T1000 (cell line): Measurements from ENCODE around the gene LATS2.

Experiments used
- DNase-seq: peaks from one replicate; lab custom pipeline; 2025; ENCODE audit warnings: mixed read lengths; lab: John Stamatoyannopoulos, UW

The LATS2 gene

GRCh38 chr13:21018220-21018619, 43.2 kb downstream of the LATS2 start:
- DNase-seq, result no peak

DNA sequence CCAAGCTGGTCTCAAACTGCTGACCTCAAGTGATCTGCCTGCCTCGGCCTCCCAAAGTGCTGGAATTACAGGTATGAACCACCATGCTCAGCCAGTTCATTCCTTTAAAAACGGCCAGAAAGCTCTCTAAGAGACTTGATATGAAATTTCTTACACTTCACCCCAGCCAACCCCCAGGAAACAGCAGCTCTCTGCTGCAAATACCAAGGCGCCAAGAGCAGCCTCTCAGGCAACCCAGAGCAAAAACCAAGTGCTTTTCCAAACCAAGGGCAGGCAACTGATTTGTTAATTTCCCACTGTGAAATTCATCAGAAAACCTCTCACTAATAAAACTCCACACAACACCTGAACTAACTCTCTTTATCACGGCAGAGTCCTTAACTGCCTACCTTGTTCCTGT, 44.9 kb downstream of the LATS2 start:
- no peak for DNase-seq

- DNase-seq, result no peak
Observed at GRCh38 chr13:21015284-21015683, 46.1 kb downstream of the LATS2 start.

DNA sequence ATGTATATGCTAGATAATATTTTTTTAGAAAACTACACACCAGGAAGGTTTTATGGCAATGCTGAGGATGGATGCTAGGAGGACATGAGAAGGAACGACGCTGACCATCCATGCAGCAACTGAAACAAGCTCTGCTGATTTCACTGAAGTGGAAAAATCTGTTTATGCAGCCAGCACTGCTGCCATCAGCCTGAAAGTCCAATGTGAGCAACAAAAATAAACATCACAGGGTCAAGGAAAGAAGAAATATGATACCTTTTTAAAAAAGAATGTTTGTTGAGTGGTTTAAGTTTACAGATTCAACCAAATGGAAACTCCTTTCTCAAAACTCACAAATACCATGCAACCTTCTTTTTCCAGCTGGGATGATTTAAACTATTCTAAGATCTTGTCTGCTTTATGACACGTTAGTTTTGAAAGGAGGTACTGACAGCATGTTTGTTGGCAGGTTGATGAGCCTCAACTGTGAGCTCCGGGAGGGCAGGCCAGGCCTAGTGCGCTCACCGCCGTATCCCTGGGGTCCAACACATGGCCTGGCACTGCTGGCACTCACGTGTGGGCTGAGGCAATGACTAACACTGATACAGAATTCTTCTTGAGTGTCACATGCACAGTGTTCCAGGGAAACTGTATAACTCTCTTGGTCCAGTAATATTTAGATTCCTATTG, 46.8 kb downstream of the LATS2 start:
- peak; percentile 44 for DNase-seq

GRCh38 chr13:21014139-21014501, 47.3 kb downstream of the LATS2 start:
- no peak for DNase-seq

- no peak for DNase-seq
Observed at GRCh38 chr13:21013682-21014038, 47.7 kb downstream of the LATS2 start.

- DNase-seq, result no peak
Observed at GRCh38 chr13:21012841-21013681, 48.3 kb downstream of the LATS2 start.

DNA sequence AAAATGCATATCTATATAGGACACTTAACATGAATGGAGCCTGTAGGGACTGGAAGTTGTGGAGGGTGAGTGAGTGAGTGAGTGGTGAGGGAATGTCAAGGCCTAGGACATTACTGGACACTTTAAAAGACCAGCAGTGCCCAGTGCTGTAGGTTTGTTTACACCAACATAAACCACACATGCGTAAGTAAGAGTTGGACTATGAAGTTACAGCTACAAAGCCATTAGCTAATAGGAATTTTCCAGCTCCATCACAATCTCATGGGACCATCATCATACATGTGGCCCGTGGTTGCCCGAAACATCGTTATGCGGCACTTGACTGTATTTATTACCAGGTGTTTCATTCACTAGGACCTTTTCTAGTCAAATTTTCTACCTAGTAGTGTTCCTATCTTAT, 49.2 kb downstream of the LATS2 start:
- no peak for DNase-seq

GRCh38 chr13:21011378-21011777, 50.0 kb downstream of the LATS2 start:
- no peak for DNase-seq

GRCh38 chr13:21010621-21011020, 50.8 kb downstream of the LATS2 start:
- DNase-seq, result no peak

GRCh38 chr13:21009036-21009435, 52.4 kb downstream of the LATS2 start:
- no peak for DNase-seq

- DNase-seq, result no peak
Observed at GRCh38 chr13:21008026-21008425, 53.4 kb downstream of the LATS2 start.

- DNase-seq, result no peak
Observed at GRCh38 chr13:21006141-21007005, 55.0 kb downstream of the LATS2 start.

DNA sequence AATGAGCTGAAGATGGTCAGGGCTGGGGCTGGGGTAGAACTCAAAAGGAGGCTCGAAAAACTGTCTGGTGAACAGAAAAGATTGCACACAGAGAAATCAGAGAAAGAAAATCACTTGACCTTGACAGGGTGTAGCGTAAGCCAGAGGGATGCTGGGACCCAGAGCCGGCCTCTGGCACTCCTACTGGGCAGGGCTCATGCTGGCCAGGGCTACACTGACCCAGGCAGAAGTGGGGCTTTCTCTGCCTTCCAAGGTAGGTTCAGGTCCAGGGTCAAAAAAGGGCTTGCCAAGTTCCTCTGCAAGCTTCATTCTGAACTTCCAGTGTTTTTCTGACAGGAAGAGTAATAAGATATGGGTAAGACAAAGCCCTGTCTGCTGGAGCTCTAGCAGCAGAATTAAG, 56.2 kb downstream of the LATS2 start:
- no peak for DNase-seq

- DNase-seq, result no peak
Observed at GRCh38 chr13:21001471-21001870, 59.9 kb downstream of the LATS2 start.

DNA sequence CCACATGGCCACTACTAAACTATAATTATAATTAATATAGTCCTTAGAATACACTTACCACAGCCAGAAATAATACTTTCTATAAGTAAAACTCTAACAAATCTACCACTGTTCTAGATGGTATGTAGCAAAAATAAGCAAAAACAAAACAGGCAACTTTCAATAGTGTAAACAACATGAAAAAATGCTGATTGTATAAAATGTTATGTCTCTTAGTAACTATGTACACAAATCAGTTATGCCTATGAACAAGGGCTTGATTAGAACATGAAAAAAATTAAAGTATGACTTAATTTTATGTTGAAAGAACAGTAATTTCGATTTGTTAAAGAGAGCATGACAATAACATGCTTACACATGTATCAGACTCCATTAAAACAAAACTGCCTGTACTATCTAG, 60.7 kb downstream of the LATS2 start:
- no peak for DNase-seq

DNA sequence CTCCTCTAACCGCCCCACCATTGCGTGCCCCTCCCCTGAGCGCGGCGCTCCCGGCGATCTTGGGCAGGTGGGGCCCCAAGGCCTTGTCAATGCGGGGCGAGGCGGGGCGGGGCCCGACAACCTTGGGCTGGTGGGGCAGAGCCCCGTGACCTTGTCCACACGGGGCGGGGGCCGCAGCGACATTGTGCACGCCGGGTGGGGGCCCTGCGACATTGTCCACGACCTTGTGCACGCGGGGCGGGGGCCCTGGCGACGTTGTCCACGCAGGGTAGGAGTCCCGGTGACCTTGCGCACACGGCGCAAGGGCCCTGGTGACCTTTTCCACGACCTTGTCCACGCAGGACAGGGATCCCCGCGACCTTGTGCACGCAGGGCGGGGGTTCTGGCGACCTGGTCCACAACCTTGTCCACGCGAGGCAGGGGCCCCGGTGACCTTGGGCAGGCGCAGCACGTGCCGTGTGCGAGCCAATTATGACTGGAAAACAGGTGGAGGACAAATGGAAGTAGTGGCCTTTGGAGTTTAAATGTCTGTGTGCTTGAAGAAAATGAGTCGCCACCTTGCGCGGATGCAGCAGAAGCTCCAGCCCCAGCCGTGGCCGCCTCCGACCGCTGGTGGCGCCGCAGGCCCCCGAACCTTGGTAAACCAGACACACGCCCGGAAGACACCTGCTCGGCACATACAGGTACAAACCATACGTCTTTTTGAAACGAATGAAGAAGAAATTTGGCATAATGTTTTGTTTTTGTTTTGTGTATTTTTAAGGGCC, 62.6 kb downstream of the LATS2 start:
- DNase-seq, result no peak

DNA sequence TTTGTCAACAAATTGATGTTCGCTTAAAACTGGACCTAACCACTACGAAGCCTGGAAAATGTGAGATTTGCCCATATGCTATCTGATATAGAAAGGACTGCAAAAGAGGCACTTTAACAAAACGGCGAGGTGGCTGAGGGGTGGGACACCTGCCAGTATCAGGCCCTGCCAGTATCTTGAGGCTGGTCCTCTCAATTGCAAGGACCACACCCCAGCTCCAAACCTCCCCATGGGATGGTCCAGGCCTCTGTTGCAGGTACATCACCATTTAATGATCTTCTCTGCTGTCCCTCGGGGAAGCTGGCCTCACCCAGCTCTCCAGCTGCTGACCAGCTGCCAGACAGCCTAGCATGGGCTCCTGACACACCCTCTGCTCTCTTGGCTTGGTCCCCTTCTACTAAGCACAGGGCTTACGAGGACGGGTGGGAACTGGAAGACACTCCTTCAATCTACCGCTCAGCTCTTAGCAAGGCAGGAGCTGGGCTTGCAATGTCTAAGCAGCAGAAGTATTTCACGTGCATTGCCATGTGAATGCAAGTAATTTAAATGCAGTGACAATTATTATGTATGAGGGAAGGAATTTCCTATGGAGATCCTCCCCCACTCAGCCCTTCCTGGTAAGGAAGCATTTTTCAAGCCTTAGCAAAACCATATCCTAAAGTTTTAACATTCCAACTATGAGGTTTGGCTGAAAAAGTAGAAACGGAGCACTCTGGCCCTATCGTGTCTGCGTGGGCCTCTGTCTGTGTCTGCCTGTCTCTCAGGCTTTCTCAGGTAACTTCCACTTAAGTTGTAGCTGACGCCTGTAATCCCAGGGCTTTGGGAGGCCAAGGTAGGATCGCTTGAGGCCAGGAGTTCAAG, 63.9 kb downstream of the LATS2 start:
- no peak for DNase-seq

DNA sequence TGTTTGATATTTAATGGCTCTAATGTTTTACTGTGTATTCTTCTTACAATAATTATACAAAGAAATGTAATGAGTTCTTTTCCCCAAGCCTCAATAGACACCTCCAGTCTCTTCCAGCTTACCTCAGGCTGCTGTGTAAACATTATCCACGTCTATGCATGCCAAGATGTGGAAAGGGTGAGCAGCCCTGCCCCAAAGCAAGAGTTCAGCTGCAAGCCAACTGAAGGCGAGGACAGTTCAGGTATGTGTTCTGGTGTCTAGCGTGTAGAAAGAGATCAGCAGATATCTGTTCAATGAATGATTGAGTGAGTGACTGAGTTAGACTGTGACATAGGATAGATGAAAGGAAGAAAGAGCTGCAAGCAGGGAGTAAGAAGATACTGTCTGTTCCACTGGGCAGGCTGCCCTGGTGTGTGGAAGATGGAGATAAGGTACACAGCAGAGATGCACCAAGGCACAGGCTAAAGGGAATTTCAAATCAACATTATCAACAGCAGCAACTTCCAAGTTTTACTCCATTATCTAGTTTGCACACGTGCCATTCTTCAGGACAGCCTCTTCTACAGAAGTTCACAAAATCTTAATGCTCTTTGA, 66.0 kb downstream of the LATS2 start:
- no peak for DNase-seq

- DNase-seq, result no peak
Observed at GRCh38 chr13:20994441-20994821, 67.0 kb downstream of the LATS2 start.
